NCI-H748 (cell line): ENCODE results near the gene IGLL1.

Experiments
- DNase-seq: peaks from one replicate; lab custom pipeline; 2025; ENCODE audit not compliant: unreplicated experiment; lab: John Stamatoyannopoulos, UW

The IGLL1 gene

GRCh38 chr22:23530106-23530505 is 50.0 kb downstream of the IGLL1 start:
- DNase-seq: no peak

DNA sequence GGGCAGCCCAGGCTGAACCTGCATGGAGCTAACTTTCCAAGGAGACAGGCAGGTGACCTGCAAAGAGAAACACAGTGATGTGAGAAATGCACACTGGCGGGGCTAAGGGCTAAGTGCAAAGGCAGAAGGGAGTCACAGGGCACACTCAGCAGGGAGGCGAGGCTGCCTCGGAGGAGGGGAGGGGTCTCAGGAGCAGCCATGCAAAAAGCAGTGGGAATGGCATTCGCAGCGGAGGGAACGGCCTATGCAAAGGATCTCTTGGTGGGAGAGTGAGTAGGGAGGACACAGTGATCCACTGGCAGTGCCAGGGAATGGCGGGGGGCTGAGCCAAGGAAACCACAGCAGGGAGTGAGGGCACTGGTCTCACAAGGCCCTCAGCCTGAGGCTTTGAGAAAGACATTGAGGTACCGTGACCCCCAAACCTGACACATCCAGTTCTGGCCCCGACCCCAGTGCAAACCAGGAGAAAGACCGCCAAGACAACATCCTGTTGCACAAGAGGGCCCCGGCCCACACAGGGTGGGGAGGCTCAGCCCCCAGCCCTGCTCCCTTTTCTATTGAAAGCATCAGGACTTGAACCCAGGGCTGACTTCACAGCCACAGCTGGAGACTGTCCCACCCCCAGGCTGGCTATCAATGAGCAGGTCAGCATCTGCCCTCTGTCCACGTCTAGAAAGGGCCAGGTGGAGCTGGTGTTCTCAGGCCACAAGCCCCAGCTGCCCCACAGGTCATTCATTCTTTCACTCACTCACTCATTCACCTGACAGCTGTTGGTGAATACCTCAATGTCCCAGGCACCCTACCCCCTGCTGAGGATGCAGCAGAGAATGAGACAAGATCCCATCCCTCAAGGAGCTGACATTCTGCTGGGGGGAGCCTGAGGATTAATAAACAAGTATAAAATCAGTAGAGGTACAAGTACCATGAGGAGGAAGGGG is 50.7 kb downstream of the IGLL1 start:
- DNase-seq: no peak

DNA sequence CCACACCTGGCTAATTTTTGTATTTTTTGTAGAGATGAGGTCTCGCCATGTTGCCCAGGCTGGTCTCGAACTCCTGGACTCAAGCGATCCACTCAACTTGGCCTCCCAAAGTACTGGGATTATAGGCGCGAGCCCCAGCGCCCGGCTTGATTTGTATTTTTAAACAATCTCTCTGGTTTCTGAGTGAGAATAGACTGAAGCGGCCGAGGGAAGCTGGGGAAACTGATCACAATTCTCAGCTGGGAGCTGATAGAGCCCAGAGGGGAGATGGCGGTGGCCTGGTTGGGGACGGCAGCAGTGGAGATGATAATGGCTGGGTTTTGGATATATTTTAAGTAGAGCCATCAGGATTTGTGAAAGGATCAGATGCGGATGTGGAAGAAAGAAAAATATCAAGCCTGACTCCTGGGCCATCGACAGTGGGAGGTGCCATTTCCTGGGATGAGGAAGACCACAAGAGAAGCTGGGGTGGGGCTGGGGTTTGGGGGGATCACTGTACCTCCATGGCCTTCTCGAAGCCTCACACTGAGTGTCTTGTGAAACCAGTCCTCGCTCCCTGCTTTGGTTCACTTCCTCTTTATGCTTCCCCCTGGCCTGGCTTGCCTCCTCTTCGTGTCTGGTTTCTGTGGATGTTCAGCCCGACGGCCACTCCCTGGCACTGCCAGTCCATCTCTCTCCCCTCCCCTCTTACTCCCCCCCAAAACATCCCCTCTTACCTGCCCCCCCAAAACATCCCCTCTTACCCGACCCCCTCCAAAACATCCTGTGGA is 51.9 kb downstream of the IGLL1 start:
- no peak for DNase-seq

- no peak for DNase-seq
Observed at GRCh38 chr22:23526596-23527316, 53.3 kb downstream of the IGLL1 start.

DNA sequence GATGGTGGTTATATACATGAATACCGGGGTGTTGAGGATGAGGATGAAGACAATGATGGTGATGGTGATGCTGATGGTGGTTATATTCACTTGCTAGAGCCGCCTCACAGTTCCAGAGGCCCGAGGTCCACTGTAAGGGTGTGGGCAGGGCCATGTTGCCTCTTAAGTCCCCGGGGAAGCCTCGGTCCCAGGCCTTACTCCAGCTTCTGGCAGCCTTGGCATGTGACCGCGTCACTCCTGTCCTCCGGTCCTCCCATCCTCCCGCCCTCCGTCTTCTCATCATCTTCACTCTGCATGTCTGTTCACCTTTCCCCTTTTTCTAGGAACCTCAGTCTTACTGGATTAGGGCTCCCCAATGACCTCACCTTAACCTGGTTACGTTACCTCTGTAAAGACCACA is 54.6 kb downstream of the IGLL1 start:
- no peak for DNase-seq

DNA sequence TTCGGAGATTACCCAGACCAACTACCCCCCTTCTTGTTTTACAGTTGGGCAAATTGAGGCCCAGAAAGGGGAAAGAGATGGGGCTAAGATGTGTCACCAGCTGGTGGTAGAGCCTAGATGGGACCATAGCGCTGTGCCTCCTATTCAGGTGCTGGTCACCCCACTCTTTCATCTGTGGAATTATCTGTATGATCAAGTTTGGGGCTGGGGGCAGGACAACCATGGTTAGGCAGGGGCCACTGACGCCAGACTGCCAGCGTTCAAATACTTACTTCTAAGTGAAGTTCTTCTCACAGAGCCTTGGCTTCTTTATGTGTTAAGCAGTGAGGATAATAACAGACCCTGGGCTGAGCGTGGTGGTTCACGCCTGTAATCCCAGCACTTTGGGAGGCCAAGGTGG is 55.9 kb downstream of the IGLL1 start:
- no peak for DNase-seq

DNA sequence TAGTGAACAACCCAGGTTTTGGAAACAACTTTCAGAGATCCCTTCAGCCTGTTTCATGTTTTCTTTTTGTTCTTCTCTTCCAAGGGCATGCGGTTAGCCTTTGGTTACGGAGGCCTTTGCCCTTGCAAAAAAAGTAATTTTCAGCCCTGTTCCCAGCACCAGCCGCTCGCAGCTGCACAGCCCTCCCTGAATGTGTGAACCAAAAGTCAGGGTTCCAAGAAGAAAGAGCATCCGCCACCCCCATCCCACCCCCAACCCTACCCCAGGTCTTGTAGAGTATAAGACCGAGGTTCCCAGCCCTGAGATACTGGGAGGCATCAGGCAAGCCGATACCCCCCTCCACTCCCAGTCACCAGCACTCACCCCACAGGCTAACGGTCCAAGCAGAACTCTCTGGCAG is 56.4 kb downstream of the IGLL1 start:
- DNase-seq: no peak
